ENCODE results near the gene ARV1.

The ARV1 gene

DNA sequence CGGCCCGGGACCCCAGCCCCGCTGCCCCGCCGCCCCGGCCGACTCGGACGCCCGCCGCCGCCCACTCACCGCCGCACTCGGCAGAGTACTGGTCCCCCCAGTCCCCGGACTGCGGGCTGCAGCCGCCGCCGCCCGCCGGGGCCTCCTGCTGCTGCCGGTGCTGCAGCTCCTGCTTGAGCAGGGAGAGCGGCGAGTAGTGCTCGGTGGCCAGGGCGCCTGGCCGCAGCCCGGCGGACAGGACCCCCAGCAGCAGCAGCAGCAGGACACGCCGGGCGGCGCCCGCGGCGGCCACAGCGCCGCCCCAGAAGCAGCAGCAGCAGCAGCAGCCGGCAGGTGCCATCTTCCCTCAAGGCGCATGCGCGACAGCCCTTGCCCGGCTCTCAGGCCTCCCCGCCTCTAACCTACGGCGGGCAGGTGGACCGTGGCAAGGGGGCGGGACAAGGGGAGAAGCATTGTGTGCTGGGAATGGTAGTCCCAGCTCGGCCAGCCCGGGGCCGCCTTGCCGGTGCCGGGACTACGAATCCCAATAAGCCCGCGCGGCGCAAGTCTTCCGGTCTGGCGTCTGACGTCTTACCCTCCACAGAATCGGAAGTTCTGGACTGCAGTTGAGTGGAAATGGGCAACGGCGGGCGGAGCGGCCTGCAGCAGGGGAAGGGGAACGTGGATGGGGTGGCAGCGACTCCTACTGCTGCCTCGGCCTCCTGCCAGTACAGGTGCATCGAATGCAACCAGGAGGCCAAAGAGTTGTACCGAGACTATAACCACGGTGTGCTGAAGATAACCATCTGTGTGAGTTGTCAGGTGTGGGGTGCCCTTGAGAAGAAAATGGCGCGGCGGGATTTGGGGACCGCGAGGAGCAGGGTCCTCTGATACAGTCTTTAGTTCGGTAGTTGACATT, at the start of gene ARV1, which contains the start of gene TTC13:
Gene ARV1, plus strand, starts transcription at position 604 of the 898 bp plus-strand sequence. Its CDS starts 12 bp downstream, at position 616.
Gene TTC13, minus strand, starts transcription at position 371 of the 898 bp plus-strand sequence. Its CDS starts 31 bp downstream, at position 340.
- FAIRE-seq (peak; percentile 32), DNase-seq (ENCODE audit: low spot score) (peak; percentile 94)

DNA sequence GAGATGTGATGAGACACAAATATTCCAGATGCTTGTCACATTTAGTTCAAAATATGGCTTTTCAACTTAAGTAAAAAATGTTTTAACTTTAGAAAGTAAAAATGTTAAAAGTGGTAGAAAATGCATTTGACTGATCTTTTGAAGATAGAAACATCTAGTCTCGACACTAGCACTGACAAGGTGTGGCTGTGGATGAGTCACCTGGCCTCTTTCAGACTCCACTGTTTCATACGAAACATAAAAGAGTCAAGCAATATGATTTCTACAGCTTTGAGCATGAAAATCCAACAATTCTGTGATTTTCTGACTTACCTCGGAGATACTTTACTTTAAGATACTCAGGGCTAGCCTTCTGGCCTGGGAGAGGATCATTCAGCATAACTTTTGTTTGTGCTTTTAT, 47.9 kb upstream of the ARV1 start:
- no peak for FAIRE-seq

DNA sequence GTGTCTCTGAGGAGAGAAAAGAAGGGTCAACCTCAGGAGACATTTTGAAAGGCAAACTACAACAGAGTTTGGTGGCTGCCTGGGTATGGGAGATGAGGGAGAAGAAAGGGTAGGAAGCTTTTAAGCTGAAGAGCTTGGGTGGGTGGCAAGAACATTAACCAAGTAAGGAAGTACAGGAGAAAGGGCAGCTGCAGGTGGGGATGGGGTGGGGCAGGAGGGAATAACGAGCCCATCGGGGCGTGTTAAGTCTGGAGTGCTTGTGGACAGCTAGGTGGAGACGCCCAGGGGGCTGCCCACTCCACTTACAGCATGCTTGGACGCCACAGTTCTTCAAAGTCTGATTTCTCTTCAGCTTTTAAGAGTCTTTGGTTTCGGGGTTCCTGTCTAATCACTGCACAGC, 43.0 kb upstream of the ARV1 start:
- FAIRE-seq: no peak
- DNase-seq (ENCODE audit: low spot score): no peak

More for the DNA sequence above, 47.9 kb upstream of the ARV1 start:
- no peak for DNase-seq (ENCODE audit: low spot score)

DNA sequence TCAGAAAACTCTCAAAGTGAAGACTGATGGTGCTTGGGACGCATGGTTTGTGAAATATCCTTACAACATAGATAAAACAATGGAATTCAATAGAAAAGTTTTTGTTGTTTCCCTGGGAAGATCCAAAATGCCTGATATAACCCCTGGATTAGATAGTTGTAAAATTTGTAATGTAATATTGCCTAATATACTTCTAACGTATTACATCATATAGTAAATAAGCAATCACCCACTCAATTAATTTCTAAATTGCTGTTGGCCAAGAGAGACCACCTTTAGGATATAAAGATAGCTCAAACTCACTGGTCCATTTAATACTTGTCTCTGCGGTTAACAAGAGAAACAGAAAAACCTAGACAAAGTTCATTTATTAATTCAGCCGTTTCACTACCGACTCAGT, 42.4 kb upstream of the ARV1 start:
- FAIRE-seq: no peak
- no peak for DNase-seq (ENCODE audit: low spot score)

DNA sequence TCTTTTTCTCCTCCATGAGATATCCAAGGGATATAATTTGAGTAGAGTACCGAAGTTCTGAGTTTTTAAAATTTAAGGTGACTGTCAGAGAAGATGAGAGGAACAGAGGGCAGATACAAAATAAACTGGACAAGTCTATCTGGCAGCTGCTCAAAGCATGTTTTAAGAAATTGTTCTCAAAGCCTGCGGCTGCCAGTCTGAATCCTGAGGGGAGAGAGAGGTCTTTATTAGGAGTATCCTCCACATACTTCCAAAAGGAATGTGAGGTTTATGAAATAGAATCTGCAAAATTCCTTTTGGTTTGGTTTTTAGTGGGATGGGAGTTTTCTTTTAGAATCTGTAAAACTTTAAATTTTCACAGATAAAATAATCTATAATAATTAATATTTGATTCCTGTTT, 41.5 kb upstream of the ARV1 start:
- FAIRE-seq: no peak
- no peak for DNase-seq (ENCODE audit: low spot score)

DNA sequence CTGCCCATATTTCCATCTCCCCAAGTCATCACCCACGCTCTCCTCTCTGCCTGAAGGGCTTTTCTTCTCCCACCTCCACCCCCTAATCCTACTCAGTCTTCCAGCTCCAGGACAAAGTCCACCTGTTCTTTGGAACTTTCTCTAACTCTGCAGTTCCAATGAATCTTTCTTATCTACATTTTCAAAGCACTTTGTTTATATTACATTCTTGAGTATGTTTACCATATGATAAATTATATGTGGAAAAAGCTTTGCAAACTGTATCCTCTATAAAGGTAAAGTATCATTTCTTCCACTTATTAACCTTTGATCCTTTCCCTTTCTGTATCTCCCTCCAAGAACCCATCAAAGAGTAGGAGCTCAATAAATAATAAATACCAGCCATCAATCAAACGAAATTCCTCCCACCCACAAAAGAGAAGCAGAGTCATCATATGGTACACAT, 39.9 kb upstream of the ARV1 start:
- FAIRE-seq (no peak), DNase-seq (ENCODE audit: low spot score) (no peak)

DNA sequence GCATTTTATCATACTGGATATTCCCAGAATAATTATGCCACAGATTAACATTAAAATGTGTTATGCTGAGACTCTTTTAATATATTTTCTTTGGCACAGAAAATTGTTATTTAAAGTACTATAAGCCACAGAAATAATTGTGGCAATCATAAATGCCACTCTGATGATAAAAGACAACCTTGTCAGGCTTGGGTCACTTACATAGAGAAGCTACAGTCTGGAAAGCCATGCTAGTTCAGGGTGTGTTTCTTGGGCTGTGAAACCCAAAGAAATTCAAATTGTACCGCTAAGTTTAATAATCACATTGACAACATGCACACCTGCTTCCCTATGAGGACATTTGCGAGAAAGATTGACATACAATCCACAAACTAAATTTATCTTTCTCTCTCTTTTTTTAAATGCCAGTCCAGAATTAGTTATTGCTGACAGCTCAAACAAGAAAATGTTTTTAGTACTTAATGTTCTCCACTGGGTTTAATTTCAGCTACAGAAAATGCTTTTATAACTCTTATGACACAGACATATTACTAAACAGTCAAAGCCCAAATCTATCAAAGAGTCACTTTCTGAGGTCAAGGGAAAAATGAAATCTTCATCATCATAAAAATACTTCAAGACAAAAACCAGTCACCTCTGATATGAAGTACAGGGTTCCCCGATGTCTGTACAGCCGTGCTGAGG, 38.9 kb upstream of the ARV1 start:
- DNase-seq (ENCODE audit: low spot score) (no peak), FAIRE-seq (no peak)

DNA sequence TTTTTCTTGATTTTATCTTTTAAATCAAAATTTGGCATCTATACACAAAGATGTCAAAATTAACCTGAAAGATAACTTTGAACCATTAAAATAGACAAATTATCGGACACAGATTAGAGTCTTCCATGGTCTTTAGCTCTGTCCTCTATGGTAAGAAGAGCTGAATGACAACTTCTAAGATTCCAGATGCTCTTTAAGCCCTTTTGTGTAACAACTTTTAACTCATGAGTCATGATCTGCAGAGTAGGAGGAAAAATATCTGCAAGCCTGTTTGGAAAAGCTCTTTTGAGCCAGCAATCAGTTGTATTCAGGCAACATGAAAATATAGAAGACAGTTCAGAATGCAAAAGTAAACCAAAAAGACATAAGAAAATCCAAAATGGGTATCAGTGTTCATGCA, 38.0 kb upstream of the ARV1 start:
- no peak for FAIRE-seq
- no peak for DNase-seq (ENCODE audit: low spot score)

DNA sequence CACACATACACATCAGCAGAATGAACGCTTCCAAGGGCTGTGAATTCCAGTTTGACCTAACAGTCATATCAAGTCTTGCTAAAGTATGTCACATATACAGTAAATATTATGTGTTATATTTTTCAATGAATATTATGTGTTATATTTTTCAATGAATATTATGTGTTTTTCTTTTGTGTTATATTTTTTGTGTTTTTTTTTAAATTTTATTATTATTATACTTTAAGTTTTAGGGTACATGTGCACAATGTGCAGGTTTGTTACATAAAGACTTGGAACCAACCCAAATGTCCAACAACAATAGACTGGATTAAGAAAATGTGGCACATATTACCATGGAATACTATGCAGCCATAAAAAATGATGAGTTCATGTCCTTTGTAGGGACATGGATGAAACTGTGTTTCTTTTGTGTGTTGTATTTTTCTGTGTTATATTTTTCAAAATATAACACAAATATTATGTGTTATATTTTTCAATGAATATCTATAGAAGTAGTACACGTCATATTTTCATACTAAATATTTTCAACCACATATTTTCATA, 35.8 kb upstream of the ARV1 start:
- DNase-seq (ENCODE audit: low spot score) (no peak), FAIRE-seq (no peak)

DNA sequence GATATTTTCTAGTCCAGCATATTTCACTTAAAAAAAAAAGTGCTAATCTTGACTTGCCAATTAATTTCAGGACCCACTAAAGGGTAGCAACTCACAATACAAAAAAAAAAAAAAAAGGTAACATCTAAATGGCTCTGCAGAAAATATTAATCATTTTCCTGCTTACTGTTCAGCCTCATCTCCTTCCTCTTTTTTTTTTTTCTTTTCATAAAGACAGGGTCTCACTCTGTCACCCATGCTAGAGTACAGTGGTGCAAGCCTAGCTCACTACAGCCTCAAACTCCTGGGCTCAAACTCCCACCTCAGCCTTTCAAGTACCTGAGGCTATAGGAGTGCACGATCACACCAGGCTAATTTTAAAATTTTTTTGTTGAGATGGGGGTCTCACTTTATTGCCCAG, 30.6 kb upstream of the ARV1 start:
- no peak for FAIRE-seq
- no peak for DNase-seq (ENCODE audit: low spot score)

DNA sequence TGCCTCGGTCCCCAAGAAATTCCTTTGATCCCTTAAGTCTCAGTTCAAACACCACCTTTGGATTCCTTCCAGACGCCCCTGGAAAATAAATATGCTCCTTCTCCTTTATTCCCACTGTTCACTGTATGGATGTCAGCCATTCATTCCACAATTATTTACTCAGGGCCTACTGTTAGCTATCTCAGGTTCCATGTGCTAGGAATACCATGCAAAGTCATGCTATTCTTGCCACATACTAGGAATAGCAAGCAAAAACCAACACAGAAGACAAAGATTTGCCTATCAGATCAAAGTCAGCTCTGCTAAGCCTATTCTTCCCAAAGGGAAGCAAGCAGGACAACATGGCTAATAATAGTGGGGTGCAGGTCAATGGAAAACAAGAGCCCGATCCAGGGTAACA, 30.0 kb upstream of the ARV1 start:
- no peak for FAIRE-seq
- DNase-seq (ENCODE audit: low spot score): no peak

DNA sequence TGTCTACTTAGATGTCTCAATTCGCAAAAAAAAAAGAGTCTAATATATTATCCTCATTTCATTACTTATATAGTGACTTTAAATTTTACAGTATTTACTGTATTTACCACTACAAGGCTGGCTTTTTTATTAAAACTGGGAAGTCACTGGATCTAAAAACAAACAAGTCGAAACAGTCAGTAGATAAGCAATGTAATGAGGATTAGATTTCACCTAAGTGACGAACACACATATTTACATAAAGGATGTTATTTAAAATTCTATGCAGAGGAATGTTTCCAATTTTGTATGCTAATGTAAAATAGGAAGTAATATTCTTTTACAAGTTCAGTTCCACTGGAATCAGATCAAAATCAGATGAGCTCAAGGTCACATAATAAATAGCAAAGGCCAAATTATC, 28.5 kb upstream of the ARV1 start:
- no peak for DNase-seq (ENCODE audit: low spot score)
- FAIRE-seq: no peak

DNA sequence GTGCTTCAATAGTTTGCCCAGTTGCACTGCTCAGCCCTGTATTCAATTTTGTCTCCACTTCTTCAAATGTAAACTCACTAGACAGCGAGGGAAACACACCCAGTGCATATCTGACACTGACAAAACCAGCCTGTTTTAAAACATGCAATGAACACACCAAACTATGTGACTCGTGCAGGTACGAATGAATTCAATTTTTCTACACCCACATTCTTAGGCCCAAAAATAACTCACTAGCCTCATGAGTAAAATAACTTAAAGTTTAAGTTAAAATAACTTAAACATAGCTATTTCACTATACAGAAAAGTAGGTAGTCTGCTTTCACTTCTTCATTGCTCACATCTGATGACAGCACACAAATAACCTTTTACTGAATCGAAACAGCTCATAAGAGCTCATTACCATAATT, 21.3 kb upstream of the ARV1 start:
- no peak for FAIRE-seq
- DNase-seq (ENCODE audit: low spot score): no peak

DNA sequence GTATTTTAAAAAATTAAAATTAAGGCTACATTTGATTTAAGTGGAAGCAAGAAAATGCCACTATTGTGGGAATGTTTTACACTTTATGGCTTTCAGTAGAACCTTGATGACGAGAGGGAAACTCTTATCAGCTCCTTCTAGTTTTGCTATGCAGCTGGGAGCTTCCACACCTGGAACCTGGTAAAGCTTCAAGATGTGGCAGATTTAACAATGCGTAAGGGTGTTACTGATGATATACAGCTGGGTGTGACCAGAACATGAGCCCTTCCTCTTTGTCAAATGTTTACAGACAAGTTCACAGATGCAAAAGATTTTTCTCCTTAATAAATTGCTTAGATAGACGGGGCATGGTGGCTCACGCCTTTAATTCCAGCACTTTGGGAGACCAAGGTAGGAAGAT, 20.5 kb upstream of the ARV1 start:
- DNase-seq (ENCODE audit: low spot score) (no peak), FAIRE-seq (no peak)

DNA sequence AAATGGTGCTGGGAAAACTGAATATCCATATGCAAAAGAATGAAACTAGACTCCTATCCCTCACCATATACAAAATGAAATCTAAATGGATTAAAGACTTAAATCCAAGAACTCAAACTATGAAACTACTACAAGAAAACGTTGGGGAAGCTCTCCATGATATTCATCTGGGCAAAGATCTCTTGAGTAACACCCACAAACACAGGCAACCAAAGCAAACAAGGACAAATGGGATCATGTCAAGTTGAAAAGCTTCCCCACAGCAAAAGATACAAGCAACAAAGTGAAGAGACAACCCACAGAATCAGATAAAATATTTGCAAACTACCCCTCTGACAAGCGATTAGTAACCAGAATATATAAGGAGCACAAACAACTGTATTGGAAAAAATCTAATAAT, 14.0 kb upstream of the ARV1 start:
- no peak for FAIRE-seq
- no peak for DNase-seq (ENCODE audit: low spot score)

DNA sequence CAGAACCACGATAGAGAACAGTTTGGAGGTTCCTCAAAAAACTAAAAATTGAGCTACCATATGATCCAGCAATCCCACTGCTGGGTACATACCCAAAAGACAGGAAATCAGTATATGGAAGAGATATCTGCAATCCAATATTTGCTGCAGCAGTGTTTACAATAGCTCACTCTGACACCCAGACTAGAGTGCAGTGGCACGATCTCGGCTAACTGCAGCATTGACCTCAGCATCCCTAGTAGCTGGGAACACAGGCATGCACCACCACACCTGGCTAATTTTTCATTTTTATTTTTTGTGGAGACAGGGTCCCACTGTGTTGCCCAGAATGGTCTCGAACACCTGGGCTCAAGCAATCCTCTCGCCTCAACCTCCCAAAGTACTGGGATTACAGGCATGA, 13.4 kb upstream of the ARV1 start:
- FAIRE-seq (no peak), DNase-seq (ENCODE audit: low spot score) (no peak)

DNA sequence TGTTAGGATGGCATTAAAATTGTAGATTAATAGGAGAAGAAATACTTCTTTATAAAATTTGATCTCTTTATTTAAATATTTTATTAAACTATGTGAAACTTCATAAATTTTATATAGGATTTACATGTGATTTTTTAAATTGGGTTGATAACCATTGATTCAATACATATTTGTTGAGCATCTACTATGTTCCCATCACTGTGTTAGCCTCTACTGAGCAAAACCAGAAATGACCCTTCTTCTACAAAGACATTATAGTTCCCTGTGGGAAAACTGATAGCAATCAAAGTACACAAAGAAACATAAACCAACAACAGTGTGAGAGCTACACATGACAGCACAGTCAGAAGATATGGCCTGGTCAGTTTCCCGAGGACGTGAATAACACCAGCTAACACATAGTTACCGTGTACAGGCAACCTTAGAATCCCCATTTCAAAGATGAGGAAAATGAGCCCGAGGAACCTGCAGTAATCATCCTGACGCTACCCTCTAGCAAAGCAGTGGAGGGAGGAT, 12.5 kb upstream of the ARV1 start:
- no peak for FAIRE-seq

DNA sequence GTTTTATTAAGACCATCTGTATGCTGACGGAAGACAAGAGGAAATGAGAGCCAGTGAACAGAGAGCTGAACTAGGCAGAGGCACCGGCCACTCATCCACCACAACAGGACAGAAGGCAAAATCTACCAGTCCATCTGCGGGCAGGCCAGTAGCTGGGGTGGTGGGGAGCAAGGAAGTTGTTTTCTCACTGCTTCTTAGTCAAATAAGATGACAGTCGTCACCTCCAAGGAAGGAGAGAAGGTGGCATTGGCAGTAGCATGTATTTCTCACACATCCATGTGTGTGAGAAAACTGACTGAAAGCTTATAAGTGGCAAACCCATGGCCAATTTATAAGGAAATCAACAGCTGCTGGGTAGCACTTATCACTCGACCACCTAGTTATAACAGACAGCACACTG, 8.5 kb upstream of the ARV1 start:
- DNase-seq (ENCODE audit: low spot score): no peak
- FAIRE-seq: no peak

More for the DNA sequence above, 12.5 kb upstream of the ARV1 start:
- DNase-seq (ENCODE audit: low spot score): no peak

DNA sequence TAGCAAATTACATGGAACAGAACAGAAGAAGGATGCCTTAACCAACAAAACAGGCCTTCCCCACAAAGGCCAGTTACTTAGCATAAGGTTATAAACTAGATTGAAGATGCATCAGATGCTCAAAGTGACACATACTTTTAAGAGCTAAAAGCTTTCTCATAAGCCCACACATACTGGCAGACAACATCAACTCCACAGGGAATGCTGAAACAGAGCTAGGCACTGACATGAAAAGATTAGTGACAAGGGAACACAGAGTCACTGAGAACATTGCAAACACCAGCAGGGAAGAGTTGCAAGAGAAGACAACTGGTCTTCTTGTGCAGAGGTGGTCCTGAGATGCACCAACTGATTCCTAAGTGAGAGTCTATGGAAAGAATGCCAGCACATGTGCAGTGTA, 7.1 kb upstream of the ARV1 start:
- FAIRE-seq (no peak), DNase-seq (ENCODE audit: low spot score) (no peak)

DNA sequence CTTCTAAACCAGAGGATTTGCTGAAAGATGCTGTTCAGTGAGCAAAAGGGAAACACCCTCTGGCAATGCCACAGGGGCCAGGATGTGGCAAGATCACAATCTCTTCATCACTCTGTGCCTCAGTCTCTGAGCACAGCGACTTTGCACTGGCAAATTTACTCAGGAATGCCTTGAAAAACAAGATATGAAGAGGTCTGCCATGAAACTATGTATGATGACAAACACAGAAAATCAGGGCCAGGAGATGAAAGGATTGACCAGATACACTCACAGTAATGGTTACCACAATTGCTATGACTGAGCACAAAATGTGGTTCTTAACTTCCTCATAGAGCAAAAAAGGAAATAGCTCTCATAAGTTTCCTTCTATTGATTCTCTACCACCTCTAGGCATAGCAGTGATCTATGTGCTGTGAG, 6.0 kb upstream of the ARV1 start:
- FAIRE-seq: no peak
- no peak for DNase-seq (ENCODE audit: low spot score)

DNA sequence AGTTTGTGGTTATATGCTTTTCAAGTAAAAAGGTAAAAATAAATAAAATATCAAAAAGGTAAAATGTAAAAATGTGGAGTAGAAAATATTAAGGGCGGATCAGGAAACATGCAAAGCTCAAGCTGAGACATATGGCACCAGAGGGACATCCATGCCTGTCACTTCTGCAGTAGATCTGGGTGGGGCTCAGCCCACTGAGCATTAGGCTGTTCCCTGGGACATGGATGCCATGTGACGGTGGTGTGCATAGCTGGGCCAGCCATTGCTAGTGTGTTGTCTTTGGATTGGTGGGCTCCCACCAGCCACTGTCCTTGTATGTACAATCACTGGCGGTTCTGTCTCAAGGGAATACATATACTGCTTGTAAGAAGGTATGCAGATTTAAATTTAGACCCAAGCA, 3.3 kb upstream of the ARV1 start:
- FAIRE-seq (no peak), DNase-seq (ENCODE audit: low spot score) (no peak)

DNA sequence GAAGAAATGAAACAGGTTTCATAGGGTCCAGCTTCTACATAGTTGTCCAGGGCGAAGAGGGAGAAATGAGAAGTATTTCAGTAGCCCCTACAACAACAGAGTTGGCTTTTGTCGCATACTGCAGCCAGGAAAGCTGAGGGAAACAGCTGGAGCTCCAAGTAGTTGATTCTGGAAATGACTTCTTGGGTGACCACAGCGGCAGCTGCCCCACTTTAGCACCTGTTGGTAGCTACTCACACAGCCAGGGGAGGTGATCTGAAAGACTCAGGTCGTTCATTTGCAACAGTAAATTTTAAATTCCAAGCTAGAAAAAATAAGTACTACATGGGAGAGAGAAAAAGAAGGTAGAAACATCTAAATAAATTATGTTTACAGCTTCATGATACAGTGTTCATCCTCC, 2.5 kb upstream of the ARV1 start:
- DNase-seq (ENCODE audit: low spot score) (no peak), FAIRE-seq (no peak)
